H1 (cell line): ENCODE results near the gene AADAC. TPM values are rescaled to one million over a fixed set of nuclear protein-coding genes. Genes with fewer than 3 reads are reported as not detected.

Experiments
- BCL11A ChIP-seq, 2 experiments: IDR thresholded peaks; one replicate each; pipeline ENCODE4 v1.6.1; 2011; ENCODE audit warnings: low read depth in 2 of 2, low read length in 2 of 2, mild to moderate bottlenecking in 2 of 2
- CBX5 ChIP-seq: fragments of 300-800, 300-1000 bp; sonication (generic); IDR thresholded peaks from 2 replicates; pipeline ENCODE4 v1.7.1; 2016; ENCODE audit warnings: antibody characterized with exemption, low read length, low read depth
- CEBPB ChIP-seq: IDR thresholded peaks from 2 replicates; pipeline ENCODE4 v1.6.1; 2012; ENCODE audit warnings: low read depth, low read length
- FOSL1 ChIP-seq: IDR thresholded peaks from 2 replicates; pipeline ENCODE4 v1.6.1; 2011; ENCODE audit warnings: mild to moderate bottlenecking, low read depth, low read length, moderate library complexity; ENCODE audit not compliant: insufficient read depth
- KDM4A ChIP-seq: IDR thresholded peaks from one replicate; pipeline ENCODE4 v1.7.1; 2012; ENCODE audit warnings: low read depth, mild to moderate bottlenecking, moderate library complexity, low read length, inconsistent platforms; ENCODE audit not compliant: severe bottlenecking
- polyA plus RNA-seq, 7 experiments: library from polyadenylated mRNA; depleted of rRNA in 3 of 7; stranded (reverse) in 5 of 7; unstranded in 2 of 7; fragments of >200 nt in 5 of 7; fragments of 200-250 nt in 2 of 7; gene quantifications; 1 replicate in 5 of 7; 2 replicates in 1 of 7; 4 replicates in 1 of 7; pipeline versions ENCODE4 v1.2.1 to v1.2.3, GENCODE V29; 2011 to 2013; ENCODE audit warnings: missing spikeins in 2 of 7, mixed read lengths in 2 of 7
- total RNA-seq: library from RNA; stranded (reverse); fragmentation: NEBNext Ultra II Directional; extraction: Animal tissue kit (Norgen Biotek cat#: 25700); gene quantifications from 2 replicates; pipeline ENCODE4 v1.2.1, GENCODE V29; 2021
- TF ChIP-seq, protein P1 (sequence below): fragments of 300-600 bp; sonication (generic); IDR thresholded peaks from 2 replicates; pipeline ENCODE4 v1.7.1; 2012; ENCODE audit warnings: low read length, moderate library complexity, mild to moderate bottlenecking, inconsistent platforms; ENCODE audit not compliant: insufficient replicate concordance
- TF ChIP-seq, protein P2 (sequence below): IDR thresholded peaks from 2 replicates; pipeline ENCODE4 v1.6.1; 2012; ENCODE audit warnings: low read length, inconsistent platforms

The AADAC gene
- total and polyA plus RNA-seq, 2 of the 8 experiments (the other 6 are each of a cell fraction or from before 2014, with no cell fraction given): not detected

DNA sequence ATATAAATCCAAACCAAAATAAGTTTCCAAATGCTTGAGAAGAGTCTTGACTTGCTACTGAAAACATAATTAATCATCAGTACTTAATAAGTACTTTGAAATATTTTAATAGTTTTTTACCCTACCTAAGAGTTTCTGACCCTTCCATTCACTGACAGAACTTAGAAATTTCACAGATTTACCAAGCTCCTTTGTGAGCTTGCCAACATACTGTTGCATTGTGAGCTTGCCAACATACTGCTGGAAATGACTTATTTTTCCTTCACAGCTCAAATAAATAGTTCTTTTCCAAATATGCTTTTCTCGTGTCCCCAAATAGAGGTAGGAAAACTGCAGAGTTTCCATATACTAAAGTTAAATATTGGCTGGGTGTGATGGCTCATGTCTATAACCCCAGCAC lies 9.6 kb upstream of the AADAC start (continued):
- no peak for TF ChIP-seq CEBPB
- TF ChIP-seq BCL11A (IDR thresholded peaks at IDR 0.05; ENCODE audit: low read depth in 2 of 2, low read length in 2 of 2): no peak
- TF ChIP-seq, protein P1, sequence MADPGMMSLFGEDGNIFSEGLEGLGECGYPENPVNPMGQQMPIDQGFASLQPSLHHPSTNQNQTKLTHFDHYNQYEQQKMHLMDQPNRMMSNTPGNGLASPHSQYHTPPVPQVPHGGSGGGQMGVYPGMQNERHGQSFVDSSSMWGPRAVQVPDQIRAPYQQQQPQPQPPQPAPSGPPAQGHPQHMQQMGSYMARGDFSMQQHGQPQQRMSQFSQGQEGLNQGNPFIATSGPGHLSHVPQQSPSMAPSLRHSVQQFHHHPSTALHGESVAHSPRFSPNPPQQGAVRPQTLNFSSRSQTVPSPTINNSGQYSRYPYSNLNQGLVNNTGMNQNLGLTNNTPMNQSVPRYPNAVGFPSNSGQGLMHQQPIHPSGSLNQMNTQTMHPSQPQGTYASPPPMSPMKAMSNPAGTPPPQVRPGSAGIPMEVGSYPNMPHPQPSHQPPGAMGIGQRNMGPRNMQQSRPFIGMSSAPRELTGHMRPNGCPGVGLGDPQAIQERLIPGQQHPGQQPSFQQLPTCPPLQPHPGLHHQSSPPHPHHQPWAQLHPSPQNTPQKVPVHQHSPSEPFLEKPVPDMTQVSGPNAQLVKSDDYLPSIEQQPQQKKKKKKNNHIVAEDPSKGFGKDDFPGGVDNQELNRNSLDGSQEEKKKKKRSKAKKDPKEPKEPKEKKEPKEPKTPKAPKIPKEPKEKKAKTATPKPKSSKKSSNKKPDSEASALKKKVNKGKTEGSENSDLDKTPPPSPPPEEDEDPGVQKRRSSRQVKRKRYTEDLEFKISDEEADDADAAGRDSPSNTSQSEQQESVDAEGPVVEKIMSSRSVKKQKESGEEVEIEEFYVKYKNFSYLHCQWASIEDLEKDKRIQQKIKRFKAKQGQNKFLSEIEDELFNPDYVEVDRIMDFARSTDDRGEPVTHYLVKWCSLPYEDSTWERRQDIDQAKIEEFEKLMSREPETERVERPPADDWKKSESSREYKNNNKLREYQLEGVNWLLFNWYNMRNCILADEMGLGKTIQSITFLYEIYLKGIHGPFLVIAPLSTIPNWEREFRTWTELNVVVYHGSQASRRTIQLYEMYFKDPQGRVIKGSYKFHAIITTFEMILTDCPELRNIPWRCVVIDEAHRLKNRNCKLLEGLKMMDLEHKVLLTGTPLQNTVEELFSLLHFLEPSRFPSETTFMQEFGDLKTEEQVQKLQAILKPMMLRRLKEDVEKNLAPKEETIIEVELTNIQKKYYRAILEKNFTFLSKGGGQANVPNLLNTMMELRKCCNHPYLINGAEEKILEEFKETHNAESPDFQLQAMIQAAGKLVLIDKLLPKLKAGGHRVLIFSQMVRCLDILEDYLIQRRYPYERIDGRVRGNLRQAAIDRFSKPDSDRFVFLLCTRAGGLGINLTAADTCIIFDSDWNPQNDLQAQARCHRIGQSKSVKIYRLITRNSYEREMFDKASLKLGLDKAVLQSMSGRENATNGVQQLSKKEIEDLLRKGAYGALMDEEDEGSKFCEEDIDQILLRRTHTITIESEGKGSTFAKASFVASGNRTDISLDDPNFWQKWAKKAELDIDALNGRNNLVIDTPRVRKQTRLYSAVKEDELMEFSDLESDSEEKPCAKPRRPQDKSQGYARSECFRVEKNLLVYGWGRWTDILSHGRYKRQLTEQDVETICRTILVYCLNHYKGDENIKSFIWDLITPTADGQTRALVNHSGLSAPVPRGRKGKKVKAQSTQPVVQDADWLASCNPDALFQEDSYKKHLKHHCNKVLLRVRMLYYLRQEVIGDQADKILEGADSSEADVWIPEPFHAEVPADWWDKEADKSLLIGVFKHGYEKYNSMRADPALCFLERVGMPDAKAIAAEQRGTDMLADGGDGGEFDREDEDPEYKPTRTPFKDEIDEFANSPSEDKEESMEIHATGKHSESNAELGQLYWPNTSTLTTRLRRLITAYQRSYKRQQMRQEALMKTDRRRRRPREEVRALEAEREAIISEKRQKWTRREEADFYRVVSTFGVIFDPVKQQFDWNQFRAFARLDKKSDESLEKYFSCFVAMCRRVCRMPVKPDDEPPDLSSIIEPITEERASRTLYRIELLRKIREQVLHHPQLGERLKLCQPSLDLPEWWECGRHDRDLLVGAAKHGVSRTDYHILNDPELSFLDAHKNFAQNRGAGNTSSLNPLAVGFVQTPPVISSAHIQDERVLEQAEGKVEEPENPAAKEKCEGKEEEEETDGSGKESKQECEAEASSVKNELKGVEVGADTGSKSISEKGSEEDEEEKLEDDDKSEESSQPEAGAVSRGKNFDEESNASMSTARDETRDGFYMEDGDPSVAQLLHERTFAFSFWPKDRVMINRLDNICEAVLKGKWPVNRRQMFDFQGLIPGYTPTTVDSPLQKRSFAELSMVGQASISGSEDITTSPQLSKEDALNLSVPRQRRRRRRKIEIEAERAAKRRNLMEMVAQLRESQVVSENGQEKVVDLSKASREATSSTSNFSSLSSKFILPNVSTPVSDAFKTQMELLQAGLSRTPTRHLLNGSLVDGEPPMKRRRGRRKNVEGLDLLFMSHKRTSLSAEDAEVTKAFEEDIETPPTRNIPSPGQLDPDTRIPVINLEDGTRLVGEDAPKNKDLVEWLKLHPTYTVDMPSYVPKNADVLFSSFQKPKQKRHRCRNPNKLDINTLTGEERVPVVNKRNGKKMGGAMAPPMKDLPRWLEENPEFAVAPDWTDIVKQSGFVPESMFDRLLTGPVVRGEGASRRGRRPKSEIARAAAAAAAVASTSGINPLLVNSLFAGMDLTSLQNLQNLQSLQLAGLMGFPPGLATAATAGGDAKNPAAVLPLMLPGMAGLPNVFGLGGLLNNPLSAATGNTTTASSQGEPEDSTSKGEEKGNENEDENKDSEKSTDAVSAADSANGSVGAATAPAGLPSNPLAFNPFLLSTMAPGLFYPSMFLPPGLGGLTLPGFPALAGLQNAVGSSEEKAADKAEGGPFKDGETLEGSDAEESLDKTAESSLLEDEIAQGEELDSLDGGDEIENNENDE: no peak
- TF ChIP-seq FOSL1: no peak
- no peak for TF ChIP-seq CBX5
- no peak for TF ChIP-seq KDM4A
- TF ChIP-seq, protein P2, sequence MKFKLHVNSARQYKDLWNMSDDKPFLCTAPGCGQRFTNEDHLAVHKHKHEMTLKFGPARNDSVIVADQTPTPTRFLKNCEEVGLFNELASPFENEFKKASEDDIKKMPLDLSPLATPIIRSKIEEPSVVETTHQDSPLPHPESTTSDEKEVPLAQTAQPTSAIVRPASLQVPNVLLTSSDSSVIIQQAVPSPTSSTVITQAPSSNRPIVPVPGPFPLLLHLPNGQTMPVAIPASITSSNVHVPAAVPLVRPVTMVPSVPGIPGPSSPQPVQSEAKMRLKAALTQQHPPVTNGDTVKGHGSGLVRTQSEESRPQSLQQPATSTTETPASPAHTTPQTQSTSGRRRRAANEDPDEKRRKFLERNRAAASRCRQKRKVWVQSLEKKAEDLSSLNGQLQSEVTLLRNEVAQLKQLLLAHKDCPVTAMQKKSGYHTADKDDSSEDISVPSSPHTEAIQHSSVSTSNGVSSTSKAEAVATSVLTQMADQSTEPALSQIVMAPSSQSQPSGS: no peak
